Measurements from ENCODE around the gene CYB5D1. TPM values are rescaled to one million over a fixed set of nuclear protein-coding genes. Genes with fewer than 3 reads are reported as not detected.

Gene CYB5D1
- total and polyA plus RNA-seq, 2 of the 8 experiments (the other 6 are each of a cell fraction or from before 2014, with no cell fraction given): 11.0 to 18.0 TPM

GRCh38 chr17:7843257-7843535, 14.6 kb upstream of the CYB5D1 start (continued):
- TF ChIP-seq RAD21 (IDR thresholded peaks at IDR 0.05 in 1 of 2, conservative IDR thresholded peaks at IDR 0.05 in 1 of 2; ENCODE audit: low read depth in 2 of 2, low read length in 2 of 2) (no peak), RBBP5 (IDR thresholded peaks at IDR 0.05; ENCODE audit: borderline replicate concordance, low read depth, low read length) (0 out of 2 replicates have a peak, but pooled peaks have one; percentile 8), CTBP2 (IDR thresholded peaks at IDR 0.05; ENCODE audit: borderline replicate concordance, insufficient read depth, insufficient read length, low read length) (peak; percentile 98), CBX5 (IDR thresholded peaks at IDR 0.05; ENCODE audit: low read depth, low read length) (no peak), BRCA1 (IDR thresholded peaks at IDR 0.05; ENCODE audit: low read depth, low read length) (no peak), GABPA (IDR thresholded peaks at IDR 0.05; ENCODE audit: borderline replicate concordance, insufficient read depth, low read length) (no peak), SIX5 (IDR thresholded peaks at IDR 0.05; ENCODE audit: low read depth, low read length) (no peak), KDM5A (IDR thresholded peaks at IDR 0.05; ENCODE audit: low read length) (no peak), TAF7 (optimal IDR thresholded peaks at IDR 0.05; ENCODE audit: borderline replicate concordance, low read depth, low read length) (no peak), NRF1 (IDR thresholded peaks at IDR 0.05; ENCODE audit: low read depth, low read length) (no peak), YY1 (IDR thresholded peaks at IDR 0.05; ENCODE audit: low read depth, low read length) (no peak), POU5F1 (IDR thresholded peaks at IDR 0.05; ENCODE audit: low read depth, low read length) (no peak), SIRT6 (IDR thresholded peaks at IDR 0.05; ENCODE audit: low read length) (no peak), SP1 (IDR thresholded peaks at IDR 0.05; ENCODE audit: low read depth, low read length) (no peak), KDM4A (IDR thresholded peaks at IDR 0.05; ENCODE audit: low read depth, low read length, severe bottlenecking) (peak; percentile 79)
- TF ChIP-seq, protein P1, sequence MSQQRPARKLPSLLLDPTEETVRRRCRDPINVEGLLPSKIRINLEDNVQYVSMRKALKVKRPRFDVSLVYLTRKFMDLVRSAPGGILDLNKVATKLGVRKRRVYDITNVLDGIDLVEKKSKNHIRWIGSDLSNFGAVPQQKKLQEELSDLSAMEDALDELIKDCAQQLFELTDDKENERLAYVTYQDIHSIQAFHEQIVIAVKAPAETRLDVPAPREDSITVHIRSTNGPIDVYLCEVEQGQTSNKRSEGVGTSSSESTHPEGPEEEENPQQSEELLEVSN (IDR thresholded peaks at IDR 0.05): no peak

Data from H1 (cell line).